Mesenchymal stem cell (in vitro differentiated cells and primary cell): ENCODE measurements around the gene FCRLB.
A peak's percentile ranks its signal among the peaks of the same experiment; 100 is the strongest.
"Not testable (repeated sequence)": the region's sequence is repeated elsewhere in the genome, so short reads cannot be mapped to it uniquely, and the experiment has no call there.

Experiments used
- DNase-seq: peaks from one replicate; pipeline ENCODE4 v3.0.0-alpha.2; 2013
- H2AFZ ChIP-seq: one replicate; pipeline ENCODE4 v1.6.1; 2013; ENCODE audit warnings: low read depth, mild to moderate bottlenecking, control low read depth, inconsistent platforms, low read length, moderate library complexity
- H2AK5ac ChIP-seq: 2 replicates; pipeline ENCODE4 v1.6.1; 2013; ENCODE audit warnings: low read length, moderate library complexity, mild to moderate bottlenecking, inconsistent platforms; ENCODE audit not compliant: severe bottlenecking
- H2BK120ac ChIP-seq: one replicate; pipeline ENCODE4 v1.6.1; 2013; ENCODE audit warnings: low read depth, mild to moderate bottlenecking, inconsistent platforms, low read length, moderate library complexity
- H2BK12ac ChIP-seq, 2 experiments: one replicate each; pipeline ENCODE4 v1.6.1; 2013; ENCODE audit warnings: inconsistent platforms in 2 of 2, low read length in 2 of 2, mild to moderate bottlenecking in 2 of 2, moderate library complexity in 2 of 2, control low read depth in 1 of 2
- H2BK15ac ChIP-seq: one replicate; pipeline ENCODE4 v1.6.1; 2013; ENCODE audit warnings: mild to moderate bottlenecking, low read depth, inconsistent platforms; ENCODE audit not compliant: poor library complexity, severe bottlenecking
- H2BK5ac ChIP-seq: 2 replicates; pipeline ENCODE4 v1.6.1; 2013; ENCODE audit warnings: low read depth, mild to moderate bottlenecking, low read length, control low read depth, inconsistent platforms; ENCODE audit not compliant: poor library complexity, severe bottlenecking
- H3K14ac ChIP-seq, 2 experiments: one replicate each; pipeline ENCODE4 v1.6.1; 2013; ENCODE audit warnings: inconsistent platforms in 2 of 2, low read length in 2 of 2, control low read depth in 1 of 2, mild to moderate bottlenecking in 1 of 2, moderate library complexity in 1 of 2
- H3K18ac ChIP-seq, 2 experiments: one replicate each; pipeline ENCODE4 v1.6.1; 2013; ENCODE audit warnings: inconsistent platforms in 2 of 2, low read length in 2 of 2, control low read depth in 1 of 2, low read depth in 1 of 2, mild to moderate bottlenecking in 1 of 2
- H3K23ac ChIP-seq, 2 experiments: one replicate each; pipeline ENCODE4 v1.6.1; 2013; ENCODE audit warnings: inconsistent platforms in 2 of 2, low read length in 2 of 2, mild to moderate bottlenecking in 2 of 2, moderate library complexity in 2 of 2, control low read depth in 1 of 2
- H3K27ac ChIP-seq: 2 replicates; pipeline ENCODE4 v1.5.1; 2013; ENCODE audit warnings: mild to moderate bottlenecking, moderate library complexity, low read length, control low read depth, inconsistent platforms; ENCODE audit not compliant: poor library complexity, severe bottlenecking
- H3K27me3 ChIP-seq, 2 experiments: 2 replicates each; pipeline versions ENCODE4 v1.6.1 to v1.7.0; 2013; ENCODE audit warnings: low read length in 2 of 2, mild to moderate bottlenecking in 2 of 2, moderate library complexity in 2 of 2, control low read depth in 1 of 2, inconsistent platforms in 1 of 2; ENCODE audit not compliant: control insufficient read depth in 1 of 2, insufficient read depth in 1 of 2
- H3K36me3 ChIP-seq, 2 experiments: 2 replicates each; pipeline versions ENCODE4 v1.6.1 to v1.7.0; 2013; ENCODE audit warnings: low read length in 2 of 2, control low read depth in 1 of 2, inconsistent platforms in 1 of 2, low read depth in 1 of 2, mild to moderate bottlenecking in 1 of 2; ENCODE audit not compliant: insufficient read depth in 2 of 2, control insufficient read depth in 1 of 2
- H3K4ac ChIP-seq, 2 experiments: one replicate each; pipeline ENCODE4 v1.6.1; 2013; ENCODE audit warnings: inconsistent platforms in 2 of 2, low read length in 2 of 2, mild to moderate bottlenecking in 2 of 2, moderate library complexity in 2 of 2, control low read depth in 1 of 2, low read depth in 1 of 2
- H3K4me1 ChIP-seq: 2 replicates; pipeline ENCODE4 v1.6.1; 2013; ENCODE audit warnings: low read depth, low read length, control low read depth; ENCODE audit not compliant: control insufficient read depth, insufficient read depth
- H3K4me2 ChIP-seq: 2 replicates; pipeline ENCODE4 v1.6.1; 2013; ENCODE audit warnings: low read length, mild to moderate bottlenecking, inconsistent platforms; ENCODE audit not compliant: poor library complexity, severe bottlenecking
- H3K4me3 ChIP-seq, 2 experiments: 2 replicates each; pipeline versions ENCODE4 v1.5.1 to v1.7.0; 2013; ENCODE audit warnings: low read length in 2 of 2, mild to moderate bottlenecking in 2 of 2, control low read depth in 1 of 2, low read depth in 1 of 2; ENCODE audit not compliant: insufficient read depth in 1 of 2
- H3K79me1 ChIP-seq: replicated peaks from 2 replicates; pipeline ENCODE4 v1.6.1; 2013; ENCODE audit warnings: mild to moderate bottlenecking, control low read depth, low read length, inconsistent platforms; ENCODE audit not compliant: poor library complexity, severe bottlenecking
- H3K9ac ChIP-seq: 2 replicates; pipeline ENCODE4 v1.7.0; 2013; ENCODE audit warnings: mild to moderate bottlenecking, low read length, moderate library complexity
- H3K9me3 ChIP-seq: 2 replicates; pipeline ENCODE4 v1.7.0; 2013; ENCODE audit warnings: mild to moderate bottlenecking, low read length; ENCODE audit not compliant: control insufficient read depth
- H4K8ac ChIP-seq: one replicate; pipeline ENCODE4 v1.6.1; 2013; ENCODE audit warnings: inconsistent platforms, mild to moderate bottlenecking, low read length, moderate library complexity
- H4K91ac ChIP-seq: one replicate; pipeline ENCODE4 v1.6.1; 2013; ENCODE audit warnings: mild to moderate bottlenecking, low read length, inconsistent platforms
- WGBS: methylation state at CpG from one replicate; pipeline ENCODE4 v1.1.7; 2013; ENCODE audit warnings: mixed read lengths; 5-methylcytosine and 5-hydroxymethylcytosine counted together

FCRLB gene

GRCh38 chr1:161688946-161689345, 32.4 kb upstream of the FCRLB start:
- no peak overlapping the region for H2BK12ac ChIP-seq
- no peak overlapping the region for H4K8ac ChIP-seq
- no peaks in the 10 kb centered on the region for H3K79me1 ChIP-seq
- DNase-seq, result no peak
- no peak overlapping the region for H3K4ac ChIP-seq
- H3K9me3 ChIP-seq, result no peaks in the 10 kb centered on the region
- no peak overlapping the region for H2BK15ac ChIP-seq
- no peaks in the 10 kb centered on the region for H3K36me3 ChIP-seq
- no peak overlapping the region for H2BK5ac ChIP-seq
- no peak overlapping the region for H3K18ac ChIP-seq
- H3K9ac ChIP-seq, result no peak overlapping the region
- no peak overlapping the region for H2AFZ ChIP-seq
- no peak overlapping the region for H4K91ac ChIP-seq
- H3K23ac ChIP-seq, result no peak overlapping the region
- no peaks in the 10 kb centered on the region for H3K4me1 ChIP-seq
- H3K14ac ChIP-seq, result no peak overlapping the region
- H3K27ac ChIP-seq, result no peak overlapping the region
- no peak overlapping the region for H3K4me2 ChIP-seq
- no peak overlapping the region for H2BK120ac ChIP-seq
- no peak overlapping the region for H3K4me3 ChIP-seq
- no peak overlapping the region for H2AK5ac ChIP-seq
- WGBS, result 57% methylated on average over 1 of the region's 3 CpGs
- H3K27me3 ChIP-seq, result peaks cover 0 to 8% of the 10 kb centered on the region in 2 experiments

GRCh38 chr1:161691846-161692245, 29.5 kb upstream of the FCRLB start:
- Histone ChIP-seq H3K18ac (no peak overlapping the region), H3K23ac (no peak overlapping the region), H2AK5ac (no peak overlapping the region), H2BK120ac (no peak overlapping the region), H3K14ac (no peak overlapping the region), H3K27me3 (peaks cover 0 to 4% of the 10 kb centered on the region in 2 experiments), H2BK5ac (no peak overlapping the region), H2AFZ (no peak overlapping the region), H3K4me2 (no peak overlapping the region), H2BK15ac (no peak overlapping the region), H3K9ac (no peak overlapping the region), H3K79me1 (no peaks in the 10 kb centered on the region), H3K4ac (no peak overlapping the region), H3K4me3 (no peak overlapping the region), H3K36me3 (no peaks in the 10 kb centered on the region), H4K8ac (no peak overlapping the region), H2BK12ac (no peak overlapping the region), H4K91ac (no peak overlapping the region), H3K27ac (no peak overlapping the region), H3K9me3 (no peaks in the 10 kb centered on the region), H3K4me1 (no peaks in the 10 kb centered on the region)
- WGBS, result 59% methylated on average over 3 of the region's 3 CpGs
- no peak for DNase-seq

- H3K23ac ChIP-seq, H3K4me2 ChIP-seq, H3K18ac ChIP-seq, H3K4me1 ChIP-seq, H2BK12ac ChIP-seq, H3K27me3 ChIP-seq, H4K8ac ChIP-seq, DNase-seq, H3K14ac ChIP-seq, H3K9me3 ChIP-seq, H3K79me1 ChIP-seq, H3K4me3 ChIP-seq, H2BK5ac ChIP-seq, H3K27ac ChIP-seq, H3K36me3 ChIP-seq, H2BK15ac ChIP-seq, H4K91ac ChIP-seq, H3K4ac ChIP-seq, H2AK5ac ChIP-seq, H3K9ac ChIP-seq, H2AFZ ChIP-seq: not testable (repeated sequence)
- WGBS, result 89% methylated on average over 14 of the region's 14 CpGs
- H2BK120ac ChIP-seq, result peak overlapping the region; percentile 19
Observed at GRCh38 chr1:161693020-161693712, 28.2 kb upstream of the FCRLB start.

DNA sequence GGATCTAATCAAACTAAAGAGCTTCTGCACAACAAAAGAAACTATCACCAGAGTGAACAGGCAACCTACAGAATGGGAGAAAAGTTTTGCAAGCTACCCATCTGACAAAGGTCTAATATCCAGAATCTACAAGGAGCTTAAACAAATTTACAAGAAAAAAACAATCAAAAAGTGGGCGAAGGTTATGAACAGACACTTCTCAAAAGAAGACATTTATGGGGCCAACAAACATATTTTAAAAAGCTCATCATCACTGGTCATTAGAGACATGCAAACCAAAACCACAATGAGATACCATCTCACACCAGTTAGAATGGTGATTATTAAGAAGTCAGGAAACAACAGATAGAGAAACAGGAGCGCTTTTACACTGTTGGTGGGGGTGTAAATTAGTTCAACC, 23.0 kb upstream of the FCRLB start:
- not testable (repeated sequence) for H3K4me2 ChIP-seq, H2AFZ ChIP-seq, H2BK5ac ChIP-seq, H3K23ac ChIP-seq, H3K18ac ChIP-seq, H2BK15ac ChIP-seq, H3K4ac ChIP-seq, H4K8ac ChIP-seq, H3K4me3 ChIP-seq, H3K27ac ChIP-seq, DNase-seq, H3K9me3 ChIP-seq, H3K27me3 ChIP-seq, H2BK12ac ChIP-seq, H4K91ac ChIP-seq, H3K36me3 ChIP-seq, H3K79me1 ChIP-seq, H2AK5ac ChIP-seq, H3K9ac ChIP-seq, H3K4me1 ChIP-seq, H3K14ac ChIP-seq, H2BK120ac ChIP-seq
- 88% methylated on average over 1 of the region's 2 CpGs for WGBS
